ENCODE measurements around the gene CTPS1. TPM values are rescaled to one million over a fixed set of nuclear protein-coding genes. Genes with fewer than 3 reads are reported as not detected.

The CTPS1 gene
- total and polyA plus RNA-seq, 2 of the 13 experiments (the other 11 are each of a cell fraction or from before 2014, with no cell fraction given) = 9.6 to 42.8 TPM

DNA sequence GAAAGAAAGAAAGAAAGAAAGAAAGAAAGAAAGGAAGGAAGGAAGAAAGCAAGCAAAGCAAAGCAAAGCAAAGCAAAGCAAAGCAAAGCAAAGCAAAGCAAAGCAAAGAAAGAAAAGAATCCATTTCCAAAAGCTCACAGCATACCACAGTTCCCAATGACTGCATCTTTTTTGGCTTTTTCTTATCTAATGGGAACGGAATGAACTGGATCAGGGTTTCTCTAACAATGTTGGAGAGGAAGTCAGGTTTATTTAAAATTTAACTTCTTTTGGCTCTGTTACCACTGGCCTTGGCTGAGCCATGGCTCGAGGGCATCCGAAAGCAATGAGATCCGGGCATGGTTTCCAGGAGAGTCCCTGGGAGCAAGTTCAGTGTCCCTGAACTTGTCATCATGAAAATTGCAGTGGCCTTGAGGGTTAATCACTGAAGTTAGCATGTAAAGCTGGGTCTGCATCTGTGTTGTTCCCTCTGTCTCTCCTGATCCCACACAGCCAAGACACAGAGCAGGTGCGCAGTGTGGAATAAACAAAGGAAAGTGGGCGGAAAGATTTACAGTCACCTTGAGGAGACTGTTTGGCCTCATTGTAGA, 34.6 kb upstream of the CTPS1 start (continued):
- TF ChIP-seq, protein P1, sequence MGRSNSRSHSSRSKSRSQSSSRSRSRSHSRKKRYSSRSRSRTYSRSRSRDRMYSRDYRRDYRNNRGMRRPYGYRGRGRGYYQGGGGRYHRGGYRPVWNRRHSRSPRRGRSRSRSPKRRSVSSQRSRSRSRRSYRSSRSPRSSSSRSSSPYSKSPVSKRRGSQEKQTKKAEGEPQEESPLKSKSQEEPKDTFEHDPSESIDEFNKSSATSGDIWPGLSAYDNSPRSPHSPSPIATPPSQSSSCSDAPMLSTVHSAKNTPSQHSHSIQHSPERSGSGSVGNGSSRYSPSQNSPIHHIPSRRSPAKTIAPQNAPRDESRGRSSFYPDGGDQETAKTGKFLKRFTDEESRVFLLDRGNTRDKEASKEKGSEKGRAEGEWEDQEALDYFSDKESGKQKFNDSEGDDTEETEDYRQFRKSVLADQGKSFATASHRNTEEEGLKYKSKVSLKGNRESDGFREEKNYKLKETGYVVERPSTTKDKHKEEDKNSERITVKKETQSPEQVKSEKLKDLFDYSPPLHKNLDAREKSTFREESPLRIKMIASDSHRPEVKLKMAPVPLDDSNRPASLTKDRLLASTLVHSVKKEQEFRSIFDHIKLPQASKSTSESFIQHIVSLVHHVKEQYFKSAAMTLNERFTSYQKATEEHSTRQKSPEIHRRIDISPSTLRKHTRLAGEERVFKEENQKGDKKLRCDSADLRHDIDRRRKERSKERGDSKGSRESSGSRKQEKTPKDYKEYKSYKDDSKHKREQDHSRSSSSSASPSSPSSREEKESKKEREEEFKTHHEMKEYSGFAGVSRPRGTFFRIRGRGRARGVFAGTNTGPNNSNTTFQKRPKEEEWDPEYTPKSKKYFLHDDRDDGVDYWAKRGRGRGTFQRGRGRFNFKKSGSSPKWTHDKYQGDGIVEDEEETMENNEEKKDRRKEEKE (IDR thresholded peaks at IDR 0.05) = no peak
- TF ChIP-seq ZSCAN12 (CRISPR knock-in tag; IDR thresholded peaks at IDR 0.05) = no peak
- no peak for TF ChIP-seq REL (CRISPR knock-in tag; conservative IDR thresholded peaks at IDR 0.05)
- peak; percentile 80 for TF ChIP-seq ZNF652 (CRISPR knock-in tag; IDR thresholded peaks at IDR 0.05; ENCODE audit: borderline replicate concordance, low read depth)
- no peak for TF ChIP-seq DPF2 (CRISPR knock-in tag; IDR thresholded peaks at IDR 0.05; ENCODE audit: borderline replicate concordance, low read depth)
- TF ChIP-seq, protein P2, sequence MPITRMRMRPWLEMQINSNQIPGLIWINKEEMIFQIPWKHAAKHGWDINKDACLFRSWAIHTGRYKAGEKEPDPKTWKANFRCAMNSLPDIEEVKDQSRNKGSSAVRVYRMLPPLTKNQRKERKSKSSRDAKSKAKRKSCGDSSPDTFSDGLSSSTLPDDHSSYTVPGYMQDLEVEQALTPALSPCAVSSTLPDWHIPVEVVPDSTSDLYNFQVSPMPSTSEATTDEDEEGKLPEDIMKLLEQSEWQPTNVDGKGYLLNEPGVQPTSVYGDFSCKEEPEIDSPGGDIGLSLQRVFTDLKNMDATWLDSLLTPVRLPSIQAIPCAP (CRISPR knock-in tag; IDR thresholded peaks at IDR 0.05; ENCODE audit: low read depth) = no peak
- no peak for TF ChIP-seq CBX5 (CRISPR knock-in tag; IDR thresholded peaks at IDR 0.05; ENCODE audit: borderline replicate concordance)
- TF ChIP-seq, protein P3, sequence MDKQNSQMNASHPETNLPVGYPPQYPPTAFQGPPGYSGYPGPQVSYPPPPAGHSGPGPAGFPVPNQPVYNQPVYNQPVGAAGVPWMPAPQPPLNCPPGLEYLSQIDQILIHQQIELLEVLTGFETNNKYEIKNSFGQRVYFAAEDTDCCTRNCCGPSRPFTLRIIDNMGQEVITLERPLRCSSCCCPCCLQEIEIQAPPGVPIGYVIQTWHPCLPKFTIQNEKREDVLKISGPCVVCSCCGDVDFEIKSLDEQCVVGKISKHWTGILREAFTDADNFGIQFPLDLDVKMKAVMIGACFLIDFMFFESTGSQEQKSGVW (CRISPR knock-in tag; IDR thresholded peaks at IDR 0.05; ENCODE audit: borderline replicate concordance) = no peak
- TF ChIP-seq, protein P4, sequence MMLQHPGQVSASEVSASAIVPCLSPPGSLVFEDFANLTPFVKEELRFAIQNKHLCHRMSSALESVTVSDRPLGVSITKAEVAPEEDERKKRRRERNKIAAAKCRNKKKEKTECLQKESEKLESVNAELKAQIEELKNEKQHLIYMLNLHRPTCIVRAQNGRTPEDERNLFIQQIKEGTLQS (CRISPR knock-in tag; IDR thresholded peaks at IDR 0.05) = no peak
- no peak for TF ChIP-seq NFKBIZ (CRISPR knock-in tag; IDR thresholded peaks at IDR 0.05)
- TF ChIP-seq HDAC2 (CRISPR knock-in tag; IDR thresholded peaks at IDR 0.05) = peak; percentile 64
- no peak for TF ChIP-seq ZSCAN22 (CRISPR knock-in tag; IDR thresholded peaks at IDR 0.05)
- no peak for TF ChIP-seq ZKSCAN1 (IDR thresholded peaks at IDR 0.05; ENCODE audit: low read length)
- TF ChIP-seq, protein P5, sequence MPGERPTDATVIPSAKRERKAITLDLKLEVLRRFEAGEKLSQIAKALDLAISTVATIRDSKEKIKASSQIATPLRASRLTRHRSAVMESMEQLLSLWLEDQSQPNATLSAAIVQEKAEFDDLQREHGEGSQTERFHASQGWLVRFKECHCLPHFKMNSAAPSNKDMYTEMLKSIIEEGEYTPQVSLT (CRISPR knock-in tag; IDR thresholded peaks at IDR 0.05; ENCODE audit: borderline replicate concordance, low read depth) = no peak
- TF ChIP-seq, protein P6, sequence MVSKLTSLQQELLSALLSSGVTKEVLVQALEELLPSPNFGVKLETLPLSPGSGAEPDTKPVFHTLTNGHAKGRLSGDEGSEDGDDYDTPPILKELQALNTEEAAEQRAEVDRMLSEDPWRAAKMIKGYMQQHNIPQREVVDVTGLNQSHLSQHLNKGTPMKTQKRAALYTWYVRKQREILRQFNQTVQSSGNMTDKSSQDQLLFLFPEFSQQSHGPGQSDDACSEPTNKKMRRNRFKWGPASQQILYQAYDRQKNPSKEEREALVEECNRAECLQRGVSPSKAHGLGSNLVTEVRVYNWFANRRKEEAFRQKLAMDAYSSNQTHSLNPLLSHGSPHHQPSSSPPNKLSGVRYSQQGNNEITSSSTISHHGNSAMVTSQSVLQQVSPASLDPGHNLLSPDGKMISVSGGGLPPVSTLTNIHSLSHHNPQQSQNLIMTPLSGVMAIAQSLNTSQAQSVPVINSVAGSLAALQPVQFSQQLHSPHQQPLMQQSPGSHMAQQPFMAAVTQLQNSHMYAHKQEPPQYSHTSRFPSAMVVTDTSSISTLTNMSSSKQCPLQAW (CRISPR knock-in tag; IDR thresholded peaks at IDR 0.05) = peak; percentile 86
- TF ChIP-seq ZNF615 (CRISPR knock-in tag; IDR thresholded peaks at IDR 0.05; ENCODE audit: borderline replicate concordance) = no peak
- TF ChIP-seq, protein P7, sequence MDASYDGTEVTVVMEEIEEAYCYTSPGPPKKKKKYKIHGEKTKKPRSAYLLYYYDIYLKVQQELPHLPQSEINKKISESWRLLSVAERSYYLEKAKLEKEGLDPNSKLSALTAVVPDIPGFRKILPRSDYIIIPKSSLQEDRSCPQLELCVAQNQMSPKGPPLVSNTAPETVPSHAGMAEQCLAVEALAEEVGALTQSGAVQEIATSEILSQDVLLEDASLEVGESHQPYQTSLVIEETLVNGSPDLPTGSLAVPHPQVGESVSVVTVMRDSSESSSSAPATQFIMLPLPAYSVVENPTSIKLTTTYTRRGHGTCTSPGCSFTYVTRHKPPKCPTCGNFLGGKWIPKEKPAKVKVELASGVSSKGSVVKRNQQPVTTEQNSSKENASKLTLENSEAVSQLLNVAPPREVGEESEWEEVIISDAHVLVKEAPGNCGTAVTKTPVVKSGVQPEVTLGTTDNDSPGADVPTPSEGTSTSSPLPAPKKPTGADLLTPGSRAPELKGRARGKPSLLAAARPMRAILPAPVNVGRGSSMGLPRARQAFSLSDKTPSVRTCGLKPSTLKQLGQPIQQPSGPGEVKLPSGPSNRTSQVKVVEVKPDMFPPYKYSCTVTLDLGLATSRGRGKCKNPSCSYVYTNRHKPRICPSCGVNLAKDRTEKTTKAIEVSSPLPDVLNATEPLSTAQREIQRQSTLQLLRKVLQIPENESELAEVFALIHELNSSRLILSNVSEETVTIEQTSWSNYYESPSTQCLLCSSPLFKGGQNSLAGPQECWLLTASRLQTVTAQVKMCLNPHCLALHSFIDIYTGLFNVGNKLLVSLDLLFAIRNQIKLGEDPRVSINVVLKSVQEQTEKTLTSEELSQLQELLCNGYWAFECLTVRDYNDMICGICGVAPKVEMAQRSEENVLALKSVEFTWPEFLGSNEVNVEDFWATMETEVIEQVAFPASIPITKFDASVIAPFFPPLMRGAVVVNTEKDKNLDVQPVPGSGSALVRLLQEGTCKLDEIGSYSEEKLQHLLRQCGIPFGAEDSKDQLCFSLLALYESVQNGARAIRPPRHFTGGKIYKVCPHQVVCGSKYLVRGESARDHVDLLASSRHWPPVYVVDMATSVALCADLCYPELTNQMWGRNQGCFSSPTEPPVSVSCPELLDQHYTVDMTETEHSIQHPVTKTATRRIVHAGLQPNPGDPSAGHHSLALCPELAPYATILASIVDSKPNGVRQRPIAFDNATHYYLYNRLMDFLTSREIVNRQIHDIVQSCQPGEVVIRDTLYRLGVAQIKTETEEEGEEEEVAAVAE (CRISPR knock-in tag; IDR thresholded peaks at IDR 0.05; ENCODE audit: borderline replicate concordance) = no peak
- TF ChIP-seq SNAI1 (CRISPR knock-in tag; IDR thresholded peaks at IDR 0.05; ENCODE audit: borderline replicate concordance) = no peak
